Stimulated activated CD8-positive, alpha-beta memory T cell treated with anti-CD3 and anti-CD28 coated beads, Interleukin-4, amount 100 ng/mL, for 1 hour (primary cell): ENCODE data around the gene CTNNA1.

Experiments used
- DNase-seq, 2 donors: peaks; one replicate each; pipeline ENCODE4 v3.0.0-alpha.2; 2020; ENCODE audit warnings: low read depth in 2 of 2, low spot score in 1 of 2

CTNNA1 gene

GRCh38 chr5:138927544-138927943 is 174.3 kb downstream of the CTNNA1 start:
- DNase-seq = no peak

- DNase-seq = no peak
Measured at GRCh38 chr5:138927979-138928378, 174.8 kb downstream of the CTNNA1 start.

DNA sequence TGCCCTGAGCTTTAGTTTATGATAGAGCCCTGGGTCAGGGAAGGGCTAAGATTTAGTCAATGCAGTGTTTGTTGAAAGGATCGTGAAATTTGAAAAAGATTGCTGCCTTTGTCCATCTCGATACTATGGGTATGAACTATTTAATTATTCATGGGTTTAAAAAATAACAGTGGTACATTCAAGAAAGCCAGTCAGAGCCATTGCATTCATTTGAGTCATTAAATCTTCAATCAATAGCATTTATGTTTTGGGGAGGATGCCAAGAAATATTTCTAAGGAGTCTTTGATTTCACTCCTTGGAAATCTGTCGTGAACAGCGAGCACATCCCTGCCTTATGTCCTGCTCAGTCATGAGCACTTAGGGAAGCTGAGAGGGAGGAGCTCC is 176.3 kb downstream of the CTNNA1 start:
- no peak for DNase-seq

- DNase-seq = no peak
Measured at GRCh38 chr5:138930371-138931097, 177.3 kb downstream of the CTNNA1 start.

DNA sequence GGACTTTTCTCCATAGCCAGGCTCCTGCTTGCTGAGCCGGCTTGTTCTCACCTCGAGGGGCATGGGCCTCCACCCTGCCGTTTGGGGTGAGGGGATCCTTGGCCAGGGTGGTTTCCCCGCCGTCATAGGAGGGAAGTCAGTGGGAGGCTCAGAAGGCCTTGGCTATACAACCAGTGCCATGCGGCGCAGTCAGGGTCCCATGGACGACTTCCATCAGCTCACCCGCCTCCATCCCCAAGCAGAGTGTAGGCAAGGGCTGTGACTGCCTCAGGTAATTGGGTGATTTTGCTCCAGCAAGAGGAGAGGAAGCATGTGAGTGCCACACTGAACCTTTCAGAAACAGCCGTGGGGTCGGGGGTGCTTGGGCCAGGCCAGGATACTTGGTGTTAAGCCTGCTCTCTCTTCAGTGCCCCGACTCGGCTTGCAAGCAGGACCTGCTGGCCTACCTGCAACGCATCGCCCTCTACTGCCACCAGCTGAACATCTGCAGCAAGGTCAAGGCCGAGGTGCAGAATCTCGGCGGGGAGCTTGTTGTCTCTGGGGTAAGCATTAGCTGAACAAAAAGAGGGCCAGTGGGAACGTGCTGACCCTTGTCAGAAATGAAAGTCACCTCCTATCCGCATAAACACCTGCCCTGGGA is 179.1 kb downstream of the CTNNA1 start:
- no peak for DNase-seq

DNA sequence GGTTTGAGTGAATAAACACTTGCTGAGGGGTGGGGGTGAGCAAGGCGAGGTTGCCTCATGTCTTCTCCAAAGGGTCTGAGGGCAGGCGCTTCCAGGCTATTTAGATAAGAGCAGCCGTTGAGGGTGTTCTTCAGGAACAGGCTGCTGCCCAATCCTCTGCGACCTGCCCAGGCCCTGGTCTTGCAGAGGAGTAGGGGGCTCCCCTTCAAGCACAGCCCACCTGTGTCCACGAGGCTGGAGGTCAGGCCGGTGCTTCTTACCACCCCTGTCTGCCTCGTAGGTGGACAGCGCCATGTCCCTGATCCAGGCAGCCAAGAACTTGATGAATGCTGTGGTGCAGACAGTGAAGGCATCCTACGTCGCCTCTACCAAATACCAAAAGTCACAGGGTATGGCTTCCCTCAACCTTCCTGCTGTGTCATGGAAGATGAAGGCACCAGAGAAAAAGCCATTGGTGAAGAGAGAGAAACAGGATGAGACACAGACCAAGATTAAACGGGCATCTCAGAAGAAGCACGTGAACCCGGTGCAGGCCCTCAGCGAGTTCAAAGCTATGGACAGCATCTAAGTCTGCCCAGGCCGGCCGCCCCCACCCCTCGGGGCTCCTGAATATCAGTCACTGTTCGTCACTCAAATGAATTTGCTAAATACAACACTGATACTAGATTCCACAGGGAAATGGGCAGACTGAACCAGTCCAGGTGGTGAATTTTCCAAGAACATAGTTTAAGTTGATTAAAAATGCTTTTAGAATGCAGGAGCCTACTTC is 180.5 kb downstream of the CTNNA1 start:
- DNase-seq = no peak

- DNase-seq = no peak
Measured at GRCh38 chr5:138934971-138935370, 181.7 kb downstream of the CTNNA1 start.

- no peak for DNase-seq
Measured at GRCh38 chr5:138935466-138935865, 182.2 kb downstream of the CTNNA1 start.

GRCh38 chr5:138936225-138936967 is 183.2 kb downstream of the CTNNA1 start:
- DNase-seq = no peak

DNA sequence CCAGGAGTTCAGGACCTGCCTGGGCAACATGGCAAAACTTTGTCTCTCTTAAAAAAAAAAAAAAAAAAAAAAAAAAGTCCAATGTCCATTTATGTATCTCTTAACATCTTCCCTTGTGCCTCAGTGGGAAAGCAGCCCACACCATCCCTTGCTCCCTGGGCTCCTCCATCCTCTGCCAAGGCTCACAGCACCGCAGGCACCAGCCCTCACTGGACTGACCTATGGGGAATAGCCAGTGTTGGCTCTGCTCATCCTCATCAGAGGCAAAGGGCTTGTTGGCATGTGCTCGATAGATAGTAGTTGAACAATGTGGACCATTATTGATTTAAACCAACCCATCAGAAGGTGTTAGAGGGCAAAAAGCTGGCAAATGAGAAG is 183.7 kb downstream of the CTNNA1 start:
- DNase-seq = no peak

DNA sequence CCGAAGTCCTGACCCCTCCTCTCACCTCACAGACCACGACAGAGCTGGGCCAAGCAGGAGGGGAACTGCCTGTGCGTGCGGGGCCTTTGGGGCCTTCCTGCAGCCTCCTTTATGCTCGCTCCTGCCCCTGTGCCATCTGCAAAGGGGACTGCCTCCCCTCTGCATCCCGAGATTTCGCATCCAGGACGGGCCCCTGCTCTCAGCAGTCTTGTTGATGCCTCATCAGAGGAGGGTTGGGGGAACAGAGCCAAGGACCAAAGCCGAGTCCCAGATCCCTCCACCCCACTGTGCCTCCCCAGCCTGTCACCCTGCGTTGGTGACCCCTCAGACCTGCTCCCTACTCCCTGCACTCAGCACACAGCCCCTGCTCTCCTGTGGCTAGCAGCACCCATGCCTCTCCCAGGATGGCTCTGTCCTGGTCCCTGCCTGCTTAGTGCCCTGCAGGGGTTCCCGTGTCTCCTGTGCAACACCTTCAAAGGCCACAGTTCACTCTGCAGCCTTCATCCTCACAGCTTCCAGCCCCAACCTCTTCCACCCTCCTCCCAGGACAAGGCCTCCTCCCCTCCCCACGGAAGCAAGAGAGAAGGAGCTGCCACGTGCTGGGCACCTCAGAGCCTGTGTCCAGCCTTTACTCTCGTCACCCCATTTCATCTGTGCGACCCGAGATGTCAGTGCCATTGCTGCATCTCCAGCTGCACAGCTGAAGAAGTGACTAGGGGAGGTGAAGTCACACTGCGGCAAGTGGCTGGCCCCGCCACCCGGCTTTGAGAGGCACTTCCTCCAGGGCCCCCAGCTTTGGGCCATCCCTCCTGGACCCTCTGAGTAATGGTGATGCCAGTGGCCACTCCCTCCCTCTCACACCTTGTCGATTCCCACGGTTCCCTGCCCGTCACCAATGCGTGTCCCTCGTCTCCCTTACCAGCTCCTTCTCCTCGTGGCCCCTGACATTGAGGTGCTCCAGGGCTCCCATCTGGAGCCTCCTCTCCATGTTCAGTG is 184.5 kb downstream of the CTNNA1 start:
- no peak for DNase-seq

DNA sequence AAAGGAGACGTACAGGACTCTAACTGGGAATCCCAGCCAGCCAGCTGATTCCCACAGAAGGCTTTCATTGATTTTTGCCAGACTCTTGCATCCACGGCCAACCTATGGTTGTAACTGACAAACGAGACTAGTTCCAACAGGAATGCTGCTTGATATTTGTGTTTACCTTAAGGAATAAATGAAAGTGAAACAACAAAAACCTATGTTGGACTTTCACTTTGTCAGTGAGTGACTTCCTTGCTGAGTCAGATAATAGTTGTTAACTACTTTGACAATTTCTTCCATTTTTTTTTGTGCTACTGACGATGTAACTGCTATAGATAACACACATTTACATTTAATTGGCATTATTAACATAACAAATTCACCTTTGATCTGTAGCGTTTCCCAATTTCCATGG is 185.3 kb downstream of the CTNNA1 start:
- DNase-seq = no peak

GRCh38 chr5:138942066-138942465 is 188.8 kb downstream of the CTNNA1 start:
- DNase-seq = no peak

- DNase-seq = no peak
Measured at GRCh38 chr5:138942861-138943260, 189.6 kb downstream of the CTNNA1 start.

- no peak for DNase-seq
Measured at GRCh38 chr5:138943599-138944173, 190.5 kb downstream of the CTNNA1 start.

DNA sequence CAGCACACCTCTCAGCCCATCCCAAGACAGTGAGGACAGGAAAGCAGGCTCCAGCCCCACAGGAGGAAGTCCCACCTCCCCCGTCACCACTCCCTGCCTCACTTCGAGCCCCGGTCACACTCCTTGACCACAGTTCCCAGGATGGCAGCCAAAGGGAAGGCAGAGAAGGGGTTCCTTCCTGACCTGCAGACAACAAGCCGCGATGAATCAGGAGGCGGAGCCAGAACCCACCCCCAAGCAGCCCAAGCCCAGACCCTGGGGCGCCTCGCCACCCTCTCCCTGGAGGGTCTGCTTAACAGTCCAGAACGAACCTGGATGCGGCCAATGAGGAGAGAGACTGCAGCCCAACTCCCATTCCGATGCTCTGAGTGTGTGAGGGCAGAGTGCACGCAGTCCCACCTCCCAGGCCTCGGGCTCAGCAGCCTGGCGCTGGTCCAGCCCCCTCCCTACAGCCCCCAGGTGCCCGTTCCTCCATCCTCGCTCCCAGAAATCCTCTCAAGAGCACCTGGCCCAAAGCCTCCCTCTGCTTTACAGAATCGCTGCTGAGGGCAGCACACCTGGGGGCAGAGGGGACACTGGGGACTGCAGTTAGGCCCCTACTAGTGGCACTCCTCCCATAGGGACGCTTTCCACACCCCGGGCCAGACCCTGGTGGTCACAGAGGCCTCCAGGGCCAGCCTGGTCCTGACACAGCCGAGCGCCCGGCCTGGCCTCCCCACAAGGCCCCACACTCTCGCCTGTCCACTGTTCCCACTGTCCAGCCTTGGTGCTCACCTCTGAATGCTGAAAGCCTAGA is 191.5 kb downstream of the CTNNA1 start:
- no peak for DNase-seq

DNA sequence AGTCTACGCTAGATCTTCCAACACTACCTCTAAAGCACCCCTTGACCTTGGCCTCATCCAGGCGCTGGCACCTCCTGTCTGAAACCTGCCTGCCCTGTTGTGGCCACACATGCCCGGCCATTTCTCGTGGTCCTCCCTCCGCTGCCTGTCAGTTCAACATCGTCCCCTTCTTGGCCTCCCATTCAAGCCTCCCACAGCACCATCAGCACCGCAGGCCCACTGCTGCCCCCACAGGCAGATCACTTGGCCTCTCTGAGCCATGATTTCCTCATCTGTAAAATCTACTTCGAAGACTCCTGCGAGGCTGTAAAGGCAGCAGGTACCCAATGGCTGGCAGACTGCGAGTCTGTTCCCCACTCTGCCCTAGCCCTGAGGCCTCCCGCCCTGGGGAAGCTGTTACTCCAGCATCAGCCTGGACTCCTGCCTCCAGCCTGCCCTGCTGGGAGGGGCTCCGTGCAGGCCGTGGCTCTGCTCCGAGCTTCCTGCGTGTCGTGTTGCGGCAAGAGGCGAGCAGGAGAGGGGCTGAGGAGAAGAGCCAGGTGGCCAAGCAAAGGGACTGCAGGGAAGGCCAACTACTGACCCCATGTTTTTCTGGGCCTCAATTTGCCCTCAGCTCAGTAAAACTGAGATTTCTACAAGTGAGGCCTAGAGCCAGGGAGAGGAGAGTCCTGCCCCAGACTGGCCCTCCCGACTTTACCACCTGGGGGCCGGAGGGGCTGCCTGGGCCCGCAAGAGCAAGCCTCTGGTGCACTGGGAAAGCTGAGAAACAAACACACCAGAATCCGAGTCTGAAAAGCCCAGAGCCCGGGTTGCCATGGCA is 192.4 kb downstream of the CTNNA1 start:
- DNase-seq = no peak

DNA sequence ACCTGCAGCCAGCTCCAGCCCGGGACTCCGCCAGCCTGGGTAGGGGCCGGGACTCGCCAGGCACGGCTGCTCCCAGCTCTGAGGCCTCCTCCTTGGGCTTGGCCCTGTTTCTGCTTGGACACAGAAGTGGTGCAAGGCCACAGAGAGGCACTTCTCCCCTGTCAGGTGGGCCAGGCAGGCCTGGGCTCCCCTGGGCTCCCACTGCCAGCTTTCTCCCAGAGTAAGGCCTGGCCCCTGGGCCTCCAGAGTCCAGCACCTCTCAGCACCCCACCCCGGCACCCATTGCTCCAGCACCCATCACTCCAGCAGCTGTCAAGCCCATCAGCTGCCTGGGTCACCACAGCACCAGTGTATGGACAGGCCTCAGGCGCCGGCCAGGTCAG is 193.0 kb downstream of the CTNNA1 start:
- DNase-seq = no peak
